Fibroblast of skin of back (primary cell): ENCODE measurements around the gene NDUFS6.

Source experiments
- DNase-seq: peaks from one replicate; pipeline ENCODE4 v3.0.0-alpha.2; 2013

Gene NDUFS6

DNA sequence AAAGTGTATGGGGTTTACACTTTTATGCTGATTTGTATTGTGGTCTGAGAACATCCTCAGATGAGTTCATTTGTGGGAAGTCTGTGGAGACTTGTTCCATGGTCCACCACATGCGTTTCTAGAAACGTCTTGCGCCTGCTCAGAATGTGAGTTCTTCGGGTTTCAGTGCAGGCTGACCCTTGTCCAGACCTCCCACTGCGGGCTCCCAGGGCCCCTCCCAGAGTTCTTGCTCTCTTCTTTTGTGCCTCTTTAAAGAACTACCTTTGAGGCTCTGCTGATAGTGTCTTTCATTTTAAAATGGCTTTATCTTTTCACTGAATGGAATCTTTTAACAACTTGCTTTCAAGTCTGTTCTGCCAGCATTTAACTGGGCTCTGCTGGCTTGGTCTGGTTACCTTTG is 17.6 kb downstream of the NDUFS6 start:
- DNase-seq, result no peak

DNA sequence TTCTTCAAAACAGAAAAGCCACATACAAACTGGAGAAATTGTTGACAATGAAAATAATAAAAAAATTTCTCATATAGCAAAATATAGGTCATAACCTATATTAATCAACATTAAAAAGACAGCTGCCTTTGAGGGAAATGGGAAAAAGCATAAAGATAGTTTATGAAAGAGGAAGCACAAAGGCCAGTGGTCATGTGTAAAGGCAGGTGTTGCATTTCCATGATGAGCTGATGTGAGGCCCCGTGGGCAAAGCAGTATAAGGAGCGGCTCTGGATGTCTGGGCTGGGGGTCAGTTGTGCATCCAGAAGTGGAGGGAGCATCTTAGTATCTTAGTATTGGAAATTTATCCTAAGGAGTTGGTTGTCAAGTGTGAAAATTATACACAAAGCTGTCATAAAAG is 18.3 kb downstream of the NDUFS6 start:
- no peak for DNase-seq

- no peak for DNase-seq
Measured at GRCh38 chr5:1820381-1820780, 19.2 kb downstream of the NDUFS6 start.

GRCh38 chr5:1820926-1821325 is 19.7 kb downstream of the NDUFS6 start:
- DNase-seq, result no peak

- no peak for DNase-seq
Measured at GRCh38 chr5:1821862-1822261, 20.7 kb downstream of the NDUFS6 start.

DNA sequence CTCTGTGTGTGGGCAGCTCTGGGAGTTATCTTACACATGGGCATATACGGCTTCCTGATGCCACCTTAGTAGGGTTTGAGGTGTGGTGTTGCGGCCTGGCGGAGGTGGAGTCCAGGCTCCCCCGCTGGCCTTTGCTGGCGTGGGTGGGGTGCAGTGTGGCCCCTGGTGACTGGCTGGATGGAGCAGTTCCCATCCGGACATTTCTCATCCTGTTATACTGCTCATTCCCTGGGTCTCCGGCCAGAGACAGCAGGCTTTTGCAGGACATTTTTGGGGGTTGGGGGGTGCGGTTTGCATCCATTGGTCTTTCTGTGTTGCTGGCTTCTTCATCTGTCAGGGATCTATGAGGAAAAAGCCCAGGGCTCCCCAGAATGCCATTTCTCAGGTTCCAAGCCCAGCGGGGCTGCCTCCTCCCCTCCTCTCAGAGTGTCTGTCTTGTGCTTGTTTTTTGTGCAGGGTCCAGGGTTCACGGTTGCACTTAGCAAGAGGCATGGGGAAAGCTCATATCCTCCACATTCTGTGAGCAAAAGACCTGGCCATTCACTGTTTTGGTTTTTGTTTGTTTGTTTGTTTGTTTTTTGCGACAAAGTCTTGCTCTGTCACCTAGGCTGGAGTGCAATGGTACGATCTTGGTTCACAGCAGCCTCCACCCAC is 22.3 kb downstream of the NDUFS6 start:
- DNase-seq, result no peak

GRCh38 chr5:1824109-1824821 is 23.1 kb downstream of the NDUFS6 start:
- DNase-seq, result no peak

- no peak for DNase-seq
Measured at GRCh38 chr5:1824903-1825841, 24.0 kb downstream of the NDUFS6 start.

GRCh38 chr5:1826235-1826980 is 25.2 kb downstream of the NDUFS6 start:
- no peak for DNase-seq

GRCh38 chr5:1827025-1827885 is 26.0 kb downstream of the NDUFS6 start:
- no peak for DNase-seq

DNA sequence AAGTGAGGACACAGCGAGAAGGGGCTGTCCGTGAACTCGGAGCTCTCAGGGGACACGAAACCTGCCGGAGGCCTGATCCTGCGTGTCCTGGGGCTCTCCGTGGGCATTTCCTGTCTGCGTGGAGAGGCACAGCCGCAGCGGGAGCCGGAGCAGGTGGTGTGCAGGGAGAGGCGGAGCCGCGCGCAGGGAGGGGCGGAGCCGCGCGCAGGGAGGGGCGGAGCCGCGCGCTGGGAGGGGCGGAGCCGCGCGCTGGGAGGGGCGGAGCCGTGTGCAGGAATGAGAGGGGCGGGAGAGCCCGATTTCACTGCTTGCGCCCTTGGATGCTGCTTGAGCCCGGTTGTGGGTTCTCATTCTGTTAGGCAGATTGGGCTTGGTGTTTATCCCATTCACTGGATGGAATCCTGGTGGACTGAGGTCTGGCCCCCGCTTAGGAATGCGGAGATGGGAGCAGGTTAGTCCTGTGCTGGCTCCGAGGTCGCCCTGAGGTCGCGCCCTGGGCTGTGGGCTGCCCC is 26.7 kb downstream of the NDUFS6 start:
- no peak for DNase-seq

DNA sequence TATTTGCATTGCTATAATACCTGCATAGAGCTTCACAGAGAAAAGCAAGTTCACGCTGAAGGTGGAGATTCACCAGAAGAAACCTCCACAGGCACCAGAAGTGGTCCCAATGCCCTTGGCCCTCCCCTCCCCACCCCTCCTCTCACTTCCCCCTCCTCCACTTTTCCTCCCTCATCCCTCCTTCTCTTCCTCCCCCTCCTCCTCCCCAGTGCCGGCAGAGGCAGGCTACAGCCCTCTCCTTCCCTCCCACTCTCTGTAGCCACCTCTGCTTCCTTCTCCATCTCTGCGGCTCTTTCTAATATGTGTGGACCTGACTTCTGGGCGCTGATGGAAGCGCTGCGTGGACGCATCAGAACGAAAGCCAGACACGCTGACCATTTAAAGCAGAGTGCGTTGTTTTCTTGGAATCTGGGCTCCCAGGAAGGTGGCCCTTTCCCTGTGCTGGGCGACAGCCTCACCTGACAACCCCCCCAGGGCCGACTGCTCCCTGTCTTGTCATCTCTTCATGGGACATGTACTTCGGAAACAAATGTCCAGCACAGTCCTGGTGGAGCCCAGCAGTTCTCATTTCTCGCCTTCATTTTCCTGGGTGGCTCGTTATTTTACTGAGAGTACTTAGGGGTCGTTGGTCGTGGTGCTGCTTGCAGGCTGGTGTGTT is 29.5 kb downstream of the NDUFS6 start:
- DNase-seq, result no peak

DNA sequence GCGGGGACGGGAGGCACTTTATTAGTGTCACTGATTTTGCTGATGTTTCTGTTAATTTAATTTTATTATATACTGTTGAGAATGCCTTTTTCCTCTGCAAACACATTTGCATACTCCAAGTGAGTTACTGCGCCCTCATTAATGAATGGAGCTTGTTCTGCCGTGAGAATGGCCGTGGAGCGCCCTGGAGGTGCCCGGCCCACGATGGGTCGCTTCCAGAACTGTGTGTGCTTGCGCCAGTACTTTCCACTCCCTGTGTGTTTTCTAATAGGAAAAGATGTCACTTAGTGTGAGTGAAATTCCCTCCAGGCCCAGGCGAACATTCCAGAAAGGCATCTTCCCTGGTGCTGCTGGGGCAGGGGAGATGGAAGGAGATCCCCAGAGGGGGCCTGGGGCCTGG is 30.1 kb downstream of the NDUFS6 start:
- DNase-seq, result no peak

DNA sequence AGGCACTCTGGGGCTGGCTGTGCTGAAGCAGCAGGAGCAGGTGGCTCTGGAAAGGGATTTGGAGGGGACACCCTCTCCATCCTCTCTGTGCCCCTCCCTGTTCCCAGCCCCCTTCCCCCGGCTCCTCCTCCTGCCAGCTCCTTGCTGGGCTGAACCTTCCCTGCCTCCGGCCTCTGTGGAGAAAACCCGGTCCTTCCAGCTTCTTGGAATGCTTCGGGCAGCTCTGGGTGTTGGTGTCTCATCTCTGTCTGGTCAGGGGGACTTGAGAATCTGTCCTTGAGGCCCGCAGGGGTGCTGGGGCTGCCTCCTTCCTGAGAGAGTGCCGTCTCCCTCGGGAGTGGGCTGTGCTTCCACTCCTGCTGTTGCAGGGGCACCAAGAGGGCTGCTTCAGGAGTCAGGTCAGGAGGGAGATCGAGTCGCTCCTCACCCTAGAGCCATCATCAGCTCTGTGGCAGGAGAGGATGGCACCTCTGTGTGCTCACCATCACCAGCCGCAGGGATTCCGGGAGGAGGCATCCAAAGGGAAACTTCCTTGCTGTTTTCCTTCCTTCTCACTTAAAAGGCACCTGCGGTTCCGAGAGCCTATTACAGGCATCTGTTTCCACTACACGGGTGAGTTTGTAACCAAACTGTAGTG is 30.6 kb downstream of the NDUFS6 start:
- no peak for DNase-seq

DNA sequence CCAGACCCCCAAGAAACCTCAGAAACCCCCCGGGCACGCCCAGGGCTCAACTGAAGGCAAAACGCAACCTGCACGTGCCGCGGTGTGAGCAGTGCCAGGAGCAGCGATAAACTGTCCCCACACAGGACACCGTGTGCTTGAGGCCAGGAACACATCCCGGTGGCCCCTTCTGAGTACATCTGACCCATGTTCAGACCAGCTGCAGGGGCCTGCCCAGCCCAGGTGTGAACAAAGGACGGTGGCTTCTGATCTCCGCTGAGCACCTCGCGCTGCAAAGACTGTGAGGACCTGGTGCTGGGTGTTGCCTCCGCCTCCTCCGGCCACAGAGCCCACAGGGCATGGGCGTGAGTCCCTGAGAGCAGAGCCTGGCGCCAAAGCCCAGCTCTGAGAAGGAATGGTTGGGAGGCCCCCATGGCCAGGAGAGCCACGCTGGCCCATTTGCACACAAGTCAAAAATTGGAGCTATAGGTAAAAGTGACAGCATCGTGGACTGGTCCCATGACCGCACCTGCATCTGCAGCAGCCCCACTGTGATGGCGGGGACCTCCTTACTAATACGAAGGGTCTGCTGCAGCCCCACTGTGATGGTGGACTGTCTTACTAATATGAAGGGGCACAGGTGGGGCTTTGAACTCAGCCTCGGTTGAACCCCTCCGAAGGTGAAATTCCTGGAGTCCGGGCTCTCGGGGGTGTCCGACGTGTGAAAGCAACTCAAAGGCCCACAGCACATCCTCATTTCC is 31.5 kb downstream of the NDUFS6 start:
- DNase-seq, result no peak

- no peak for DNase-seq
Measured at GRCh38 chr5:1833264-1834021, 32.2 kb downstream of the NDUFS6 start.

GRCh38 chr5:1834022-1834551 is 32.9 kb downstream of the NDUFS6 start:
- no peak for DNase-seq

- DNase-seq, result no peak
Measured at GRCh38 chr5:1834721-1835429, 33.7 kb downstream of the NDUFS6 start.
